ENCODE measurements around the gene AGMO. TPM values are rescaled to one million over a fixed set of nuclear protein-coding genes. Genes with fewer than 3 reads are reported as not detected.

AGMO gene
- total RNA-seq, 2 donors from 2014 or later = not detected

- H3K4me3 Mint-ChIP-seq = no peak overlapping the region
- DNase-seq (no peak), ATAC-seq (no peak)
- no peaks in the 10 kb centered on the region for H3K27me3 Mint-ChIP-seq
- H3K27ac Mint-ChIP-seq = no peak overlapping the region
- H3K9me3 ChIP-seq (ENCODE audit: control insufficient read depth, low read length, poor library complexity, severe bottlenecking) = no peaks in the 10 kb centered on the region
- H3K4me1 Mint-ChIP-seq = no peaks in the 10 kb centered on the region
- no peaks in the 10 kb centered on the region for H3K36me3 Mint-ChIP-seq (ENCODE audit: low read depth)
These were observed 54.1 kb downstream of the AGMO start for GRCh38 chr7:15507708-15508107.

DNA sequence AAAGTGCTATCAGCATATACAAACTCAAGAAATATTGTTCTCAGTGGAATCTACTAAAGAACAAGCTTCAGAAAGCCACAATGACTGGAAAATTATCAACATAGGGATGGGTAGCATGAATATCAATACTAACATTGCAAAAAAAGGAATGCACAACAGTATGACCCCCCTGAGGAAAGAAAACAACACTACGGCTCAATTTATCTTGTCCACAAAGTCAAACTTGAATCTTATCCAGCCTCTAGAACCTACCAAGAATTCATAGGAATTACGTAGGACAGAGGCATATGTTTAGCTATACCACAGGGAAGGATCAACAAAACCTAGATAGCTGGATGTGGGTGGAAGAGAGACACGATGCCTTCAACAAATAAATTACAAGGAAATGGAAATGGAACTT lies 54.6 kb downstream of the AGMO start:
- ATAC-seq (no peak), DNase-seq (no peak)
- no peak overlapping the region for H3K27ac Mint-ChIP-seq
- H3K9me3 ChIP-seq (ENCODE audit: control insufficient read depth, low read length, poor library complexity, severe bottlenecking) = no peaks in the 10 kb centered on the region
- H3K4me3 Mint-ChIP-seq = no peak overlapping the region
- no peaks in the 10 kb centered on the region for H3K27me3 Mint-ChIP-seq
- H3K36me3 Mint-ChIP-seq (ENCODE audit: low read depth) = no peaks in the 10 kb centered on the region
- H3K4me1 Mint-ChIP-seq = no peaks in the 10 kb centered on the region

- H3K36me3 Mint-ChIP-seq (ENCODE audit: low read depth) = no peaks in the 10 kb centered on the region
- ATAC-seq = no peak
These were observed 56.1 kb downstream of the AGMO start for GRCh38 chr7:15505761-15506160.

GRCh38 chr7:15504351-15504750 lies 57.5 kb downstream of the AGMO start:
- H3K4me1 Mint-ChIP-seq = no peaks in the 10 kb centered on the region
- no peak for ATAC-seq
- H3K4me3 Mint-ChIP-seq = no peak overlapping the region
- H3K27ac Mint-ChIP-seq = no peak overlapping the region
- H3K9me3 ChIP-seq (ENCODE audit: control insufficient read depth, low read length, poor library complexity, severe bottlenecking) = no peaks in the 10 kb centered on the region
- no peaks in the 10 kb centered on the region for H3K27me3 Mint-ChIP-seq
- H3K36me3 Mint-ChIP-seq (ENCODE audit: low read depth) = no peaks in the 10 kb centered on the region
- no peak for DNase-seq

More at GRCh38 chr7:15505761-15506160, 56.1 kb downstream of the AGMO start:
- H3K9me3 ChIP-seq (ENCODE audit: control insufficient read depth, low read length, poor library complexity, severe bottlenecking) = no peaks in the 10 kb centered on the region
- Mint-ChIP-seq H3K27ac (no peak overlapping the region), H3K4me3 (no peak overlapping the region), H3K4me1 (no peaks in the 10 kb centered on the region), H3K27me3 (no peaks in the 10 kb centered on the region)
- DNase-seq = no peak

GRCh38 chr7:15503603-15504290 lies 58.1 kb downstream of the AGMO start:
- no peaks in the 10 kb centered on the region for H3K9me3 ChIP-seq (ENCODE audit: control insufficient read depth, low read length, poor library complexity, severe bottlenecking)
- Mint-ChIP-seq H3K36me3 (ENCODE audit: low read depth) (no peaks in the 10 kb centered on the region), H3K27me3 (no peaks in the 10 kb centered on the region), H3K27ac (no peak overlapping the region), H3K4me3 (no peak overlapping the region), H3K4me1 (no peaks in the 10 kb centered on the region)
- ATAC-seq (no peak), DNase-seq (no peak)

- Mint-ChIP-seq H3K27ac (no peak overlapping the region), H3K4me3 (no peak overlapping the region), H3K4me1 (no peaks in the 10 kb centered on the region), H3K27me3 (no peaks in the 10 kb centered on the region), H3K36me3 (ENCODE audit: low read depth) (no peaks in the 10 kb centered on the region)
- ATAC-seq (no peak), DNase-seq (no peak)
- H3K9me3 ChIP-seq (ENCODE audit: control insufficient read depth, low read length, poor library complexity, severe bottlenecking) = no peaks in the 10 kb centered on the region
These were observed 63.4 kb downstream of the AGMO start for GRCh38 chr7:15498465-15498864.

DNA sequence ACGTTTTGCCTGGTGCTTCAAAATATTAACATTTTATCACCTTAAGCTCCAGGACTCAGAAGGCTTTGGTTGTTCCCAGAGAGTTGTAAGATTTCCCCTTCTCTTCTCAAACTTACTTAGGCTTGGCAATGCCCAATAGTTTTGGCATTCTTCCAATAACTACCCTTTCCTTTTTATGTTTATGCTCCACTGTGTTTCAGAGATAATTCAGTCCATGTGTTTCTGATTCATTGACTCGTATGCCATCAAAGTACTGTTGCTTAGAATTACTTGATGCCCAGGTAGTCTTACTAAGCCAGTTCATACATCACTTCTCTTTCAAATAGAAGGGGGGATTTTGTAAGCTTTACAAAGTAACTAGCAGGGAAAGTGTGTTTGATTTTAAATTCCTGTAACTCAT lies 66.6 kb downstream of the AGMO start:
- no peak for ATAC-seq
- Mint-ChIP-seq H3K4me3 (no peak overlapping the region), H3K36me3 (ENCODE audit: low read depth) (no peaks in the 10 kb centered on the region), H3K4me1 (no peaks in the 10 kb centered on the region), H3K27ac (no peak overlapping the region), H3K27me3 (no peaks in the 10 kb centered on the region)
- H3K9me3 ChIP-seq (ENCODE audit: control insufficient read depth, low read length, poor library complexity, severe bottlenecking) = no peaks in the 10 kb centered on the region
- no peak for DNase-seq

DNA sequence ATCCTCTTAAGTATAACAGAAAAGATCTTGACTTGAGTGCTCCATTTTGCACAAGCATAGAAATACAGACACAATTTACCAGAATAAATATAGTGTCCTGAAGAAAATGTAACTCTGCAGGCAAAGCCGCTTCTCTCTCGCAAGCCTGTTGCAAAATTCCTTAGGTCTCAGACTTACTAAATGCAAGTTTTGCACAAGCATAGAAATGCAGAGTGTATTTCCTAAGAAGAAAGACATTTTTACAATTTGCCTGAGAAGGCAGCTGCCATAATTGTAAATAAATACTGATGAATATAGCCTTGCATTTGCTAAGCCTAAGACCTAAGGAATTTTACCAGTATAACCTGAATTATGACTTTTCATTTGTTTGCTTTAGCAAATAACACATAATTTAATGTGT lies 67.1 kb downstream of the AGMO start:
- H3K4me1 Mint-ChIP-seq = no peaks in the 10 kb centered on the region
- DNase-seq = no peak
- no peaks in the 10 kb centered on the region for H3K36me3 Mint-ChIP-seq (ENCODE audit: low read depth)
- no peak overlapping the region for H3K4me3 Mint-ChIP-seq
- H3K9me3 ChIP-seq (ENCODE audit: control insufficient read depth, low read length, poor library complexity, severe bottlenecking) = no peaks in the 10 kb centered on the region
- H3K27ac Mint-ChIP-seq = no peak overlapping the region
- ATAC-seq = no peak
- H3K27me3 Mint-ChIP-seq = no peaks in the 10 kb centered on the region

- no peak for ATAC-seq
These were observed 70.5 kb downstream of the AGMO start for GRCh38 chr7:15491361-15491760.

GRCh38 chr7:15490291-15490690 lies 71.5 kb downstream of the AGMO start:
- H3K4me3 Mint-ChIP-seq = no peak overlapping the region
- DNase-seq = no peak
- H3K27ac Mint-ChIP-seq = no peak overlapping the region
- no peaks in the 10 kb centered on the region for H3K9me3 ChIP-seq (ENCODE audit: control insufficient read depth, low read length, poor library complexity, severe bottlenecking)
- H3K4me1 Mint-ChIP-seq = no peaks in the 10 kb centered on the region
- H3K27me3 Mint-ChIP-seq = no peaks in the 10 kb centered on the region
- ATAC-seq = no peak
- H3K36me3 Mint-ChIP-seq (ENCODE audit: low read depth) = no peaks in the 10 kb centered on the region

More at GRCh38 chr7:15491361-15491760, 70.5 kb downstream of the AGMO start:
- DNase-seq = no peak
- Mint-ChIP-seq H3K36me3 (ENCODE audit: low read depth) (no peaks in the 10 kb centered on the region), H3K4me3 (no peak overlapping the region), H3K27ac (no peak overlapping the region), H3K4me1 (no peaks in the 10 kb centered on the region), H3K27me3 (no peaks in the 10 kb centered on the region)
- H3K9me3 ChIP-seq (ENCODE audit: control insufficient read depth, low read length, poor library complexity, severe bottlenecking) = no peaks in the 10 kb centered on the region

- ATAC-seq = no peak
- Mint-ChIP-seq H3K27me3 (no peaks in the 10 kb centered on the region), H3K36me3 (ENCODE audit: low read depth) (no peaks in the 10 kb centered on the region), H3K27ac (no peak overlapping the region), H3K4me1 (no peaks in the 10 kb centered on the region), H3K4me3 (no peak overlapping the region)
- no peak for DNase-seq
- H3K9me3 ChIP-seq (ENCODE audit: control insufficient read depth, low read length, poor library complexity, severe bottlenecking) = no peaks in the 10 kb centered on the region
These were observed 72.0 kb downstream of the AGMO start for GRCh38 chr7:15489861-15490260.

DNA sequence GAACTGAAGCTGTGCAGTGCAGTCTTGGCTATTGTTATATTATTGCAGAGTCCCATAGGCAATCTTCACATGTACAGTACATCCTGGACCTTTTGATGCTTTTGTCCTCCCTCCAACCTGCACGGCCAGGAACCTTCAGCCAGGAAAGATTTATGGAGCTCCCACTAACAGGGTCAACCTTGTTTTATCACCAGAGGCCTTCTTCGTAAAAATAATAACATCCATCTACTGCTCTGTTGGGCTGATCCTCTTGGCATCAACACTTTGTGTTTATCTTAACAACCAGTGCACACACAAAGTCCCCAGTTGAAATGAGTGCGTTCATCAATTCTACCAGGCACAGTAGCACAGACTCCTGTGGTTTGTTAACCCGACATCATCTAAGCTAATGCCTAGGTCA lies 72.4 kb downstream of the AGMO start:
- H3K9me3 ChIP-seq (ENCODE audit: control insufficient read depth, low read length, poor library complexity, severe bottlenecking) = no peaks in the 10 kb centered on the region
- DNase-seq (no peak), ATAC-seq (no peak)
- no peaks in the 10 kb centered on the region for H3K27me3 Mint-ChIP-seq
- H3K27ac Mint-ChIP-seq = no peak overlapping the region
- H3K4me1 Mint-ChIP-seq = no peaks in the 10 kb centered on the region
- no peak overlapping the region for H3K4me3 Mint-ChIP-seq
- H3K36me3 Mint-ChIP-seq (ENCODE audit: low read depth) = no peaks in the 10 kb centered on the region

- no peak for DNase-seq
- no peaks in the 10 kb centered on the region for H3K36me3 Mint-ChIP-seq (ENCODE audit: low read depth)
- H3K9me3 ChIP-seq (ENCODE audit: control insufficient read depth, low read length, poor library complexity, severe bottlenecking) = no peaks in the 10 kb centered on the region
- H3K27ac Mint-ChIP-seq = no peak overlapping the region
- no peaks in the 10 kb centered on the region for H3K4me1 Mint-ChIP-seq
- ATAC-seq = no peak
- no peaks in the 10 kb centered on the region for H3K27me3 Mint-ChIP-seq
- no peak overlapping the region for H3K4me3 Mint-ChIP-seq
These were observed 73.4 kb downstream of the AGMO start for GRCh38 chr7:15488401-15488800.

GRCh38 chr7:15487896-15488295 lies 73.9 kb downstream of the AGMO start:
- Mint-ChIP-seq H3K36me3 (ENCODE audit: low read depth) (no peaks in the 10 kb centered on the region), H3K4me3 (no peak overlapping the region), H3K4me1 (no peaks in the 10 kb centered on the region), H3K27me3 (no peaks in the 10 kb centered on the region), H3K27ac (no peak overlapping the region)
- H3K9me3 ChIP-seq (ENCODE audit: control insufficient read depth, low read length, poor library complexity, severe bottlenecking) = no peaks in the 10 kb centered on the region
- no peak for ATAC-seq
- no peak for DNase-seq

Data from T-helper 17 cell (primary cell).